Suprapubic skin (tissue), 4 donors: ENCODE measurements around the gene TNIP3. TPM values are rescaled to one million over a fixed set of nuclear protein-coding genes. Genes with fewer than 3 reads are reported as not detected.
"Not testable (repeated sequence)": the region's sequence is repeated elsewhere in the genome, so short reads cannot be mapped to it uniquely, and the experiment has no call there.

Experiments used
- DNase-seq, 2 donors: peaks; one replicate each; pipeline ENCODE4 v3.0.0-alpha.2; 2019; ENCODE audit warnings: low spot score in 2 of 2
- H3K27ac ChIP-seq: fragments of 200-600 bp; sonication (generic); one replicate; pipeline ENCODE4 v1.5.1; 2019
- H3K27me3 ChIP-seq: fragments of 200-600 bp; sonication (generic); one replicate; pipeline ENCODE4 v1.5.1; 2019
- H3K36me3 ChIP-seq: fragments of 200-600 bp; sonication (generic); one replicate; pipeline ENCODE4 v1.5.1; 2019
- H3K4me1 ChIP-seq: fragments of 200-600 bp; sonication (generic); one replicate; pipeline ENCODE4 v1.5.1; 2019
- H3K4me3 ChIP-seq: fragments of 200-600 bp; sonication (generic); one replicate; pipeline ENCODE4 v1.5.1; 2019; ENCODE audit warnings: mild to moderate bottlenecking
- H3K9me3 ChIP-seq: fragments of 200-600 bp; sonication (generic); one replicate; pipeline ENCODE4 v1.5.1; 2019
- EP300 ChIP-seq: sonication (generic); formaldehyde crosslinking; IDR thresholded peaks from one replicate; pipeline ENCODE4 v1.6.1; 2017; ENCODE audit warnings: antibody characterized with exemption
- POLR2A ChIP-seq, 2 donors: fragments of 450-650 bp; IDR thresholded peaks; one replicate each; pipeline ENCODE4 v1.6.1; 2017; ENCODE audit warnings: antibody characterized with exemption in 2 of 2, mild to moderate bottlenecking in 2 of 2, moderate library complexity in 2 of 2
- POLR2AphosphoS5 ChIP-seq, 3 donors: sonication (generic); formaldehyde crosslinking; IDR thresholded peaks; one replicate each; pipeline ENCODE4 v1.6.1; 2017; ENCODE audit warnings: antibody characterized with exemption in 3 of 3
- WGBS: methylation state at CpG from one replicate; pipeline ENCODE4 v1.1.5; 2018; 5-methylcytosine and 5-hydroxymethylcytosine counted together
- total RNA-seq, 4 donors: library from RNA; depleted of rRNA; stranded (reverse); fragments of >200 nt; gene quantifications; one replicate each; pipeline ENCODE4 v1.1.0, GENCODE V29; 2016
- TF ChIP-seq, protein P1 (sequence below), 2 donors: fragments of 200-600 bp in 1 of 2; fragments of 450-650 bp in 1 of 2; sonication (generic) in 1 of 2; IDR thresholded peaks; one replicate each; pipeline ENCODE4 v1.5.1; 2016 to 2019; ENCODE audit warnings: antibody characterized with exemption in 2 of 2, mild to moderate bottlenecking in 1 of 2, moderate library complexity in 1 of 2

The TNIP3 gene, protein sequence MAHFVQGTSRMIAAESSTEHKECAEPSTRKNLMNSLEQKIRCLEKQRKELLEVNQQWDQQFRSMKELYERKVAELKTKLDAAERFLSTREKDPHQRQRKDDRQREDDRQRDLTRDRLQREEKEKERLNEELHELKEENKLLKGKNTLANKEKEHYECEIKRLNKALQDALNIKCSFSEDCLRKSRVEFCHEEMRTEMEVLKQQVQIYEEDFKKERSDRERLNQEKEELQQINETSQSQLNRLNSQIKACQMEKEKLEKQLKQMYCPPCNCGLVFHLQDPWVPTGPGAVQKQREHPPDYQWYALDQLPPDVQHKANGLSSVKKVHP
- not detected for total RNA-seq

DNA sequence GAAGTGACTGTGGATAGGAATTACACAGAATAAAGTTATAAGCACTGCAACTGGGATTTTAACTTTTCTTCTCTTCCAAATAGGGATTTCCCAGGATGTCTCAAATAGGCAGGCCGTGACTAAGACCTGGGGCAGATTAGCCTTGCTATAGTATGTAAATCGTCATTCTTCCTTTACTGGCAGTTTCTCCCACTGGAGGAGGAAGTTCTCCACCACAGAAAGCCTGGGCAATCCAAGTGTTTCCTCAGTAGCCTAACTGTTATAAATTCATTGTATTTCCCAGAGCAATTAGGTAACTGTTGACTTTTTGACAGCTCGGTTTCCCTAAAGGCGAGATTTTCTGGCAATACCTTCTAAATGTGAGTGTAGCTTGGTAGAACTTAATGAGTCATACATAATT is at the start of gene TNIP3:
TNIP3 (minus strand) TSS at position 31 of the 400 bp plus-strand sequence. CDS start 196 bp downstream, outside the sequence.
- no peak for DNase-seq
- Histone ChIP-seq H3K4me1 (no peaks in the 10 kb centered on the region), H3K9me3 (no peaks in the 10 kb centered on the region), H3K27ac (no peak within 1 kb of the TSS), H3K36me3 (no peaks in the 10 kb centered on the region), H3K4me3 (no peak within 1 kb of the TSS), H3K27me3 (no peaks in the 10 kb centered on the region)
- WGBS = 49% methylated on average over 4 of the region's 4 CpGs
- TF ChIP-seq POLR2A (IDR thresholded peaks at IDR 0.05) = no peak
- no peak for TF ChIP-seq POLR2AphosphoS5 (IDR thresholded peaks at IDR 0.05)

DNA sequence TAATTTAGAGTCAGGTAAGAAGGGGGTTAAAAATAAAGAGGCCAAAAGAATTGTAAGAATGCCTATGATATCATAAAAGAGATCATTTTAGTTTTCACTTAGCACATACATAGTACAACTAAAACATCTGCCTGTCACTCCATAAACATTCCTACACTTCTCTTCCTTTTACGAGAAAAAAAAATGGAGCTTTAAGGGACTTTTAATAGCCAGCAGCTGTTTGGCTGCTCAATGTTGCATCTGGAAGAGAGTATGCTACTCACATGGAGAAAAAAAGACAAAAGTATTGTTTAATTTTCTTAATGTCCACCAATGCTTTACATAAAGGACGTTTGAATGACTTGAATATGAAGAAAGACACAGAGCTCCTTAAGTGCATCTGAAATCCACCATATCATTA is 48.7 kb upstream of the TNIP3 start:
- TF ChIP-seq, protein P1, sequence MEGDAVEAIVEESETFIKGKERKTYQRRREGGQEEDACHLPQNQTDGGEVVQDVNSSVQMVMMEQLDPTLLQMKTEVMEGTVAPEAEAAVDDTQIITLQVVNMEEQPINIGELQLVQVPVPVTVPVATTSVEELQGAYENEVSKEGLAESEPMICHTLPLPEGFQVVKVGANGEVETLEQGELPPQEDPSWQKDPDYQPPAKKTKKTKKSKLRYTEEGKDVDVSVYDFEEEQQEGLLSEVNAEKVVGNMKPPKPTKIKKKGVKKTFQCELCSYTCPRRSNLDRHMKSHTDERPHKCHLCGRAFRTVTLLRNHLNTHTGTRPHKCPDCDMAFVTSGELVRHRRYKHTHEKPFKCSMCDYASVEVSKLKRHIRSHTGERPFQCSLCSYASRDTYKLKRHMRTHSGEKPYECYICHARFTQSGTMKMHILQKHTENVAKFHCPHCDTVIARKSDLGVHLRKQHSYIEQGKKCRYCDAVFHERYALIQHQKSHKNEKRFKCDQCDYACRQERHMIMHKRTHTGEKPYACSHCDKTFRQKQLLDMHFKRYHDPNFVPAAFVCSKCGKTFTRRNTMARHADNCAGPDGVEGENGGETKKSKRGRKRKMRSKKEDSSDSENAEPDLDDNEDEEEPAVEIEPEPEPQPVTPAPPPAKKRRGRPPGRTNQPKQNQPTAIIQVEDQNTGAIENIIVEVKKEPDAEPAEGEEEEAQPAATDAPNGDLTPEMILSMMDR (IDR thresholded peaks at IDR 0.05) = no peak
- no peak for TF ChIP-seq POLR2A (IDR thresholded peaks at IDR 0.05)
- no peak for TF ChIP-seq POLR2AphosphoS5 (IDR thresholded peaks at IDR 0.05)
- WGBS = 37% methylated on average over 2 of the region's 2 CpGs

DNA sequence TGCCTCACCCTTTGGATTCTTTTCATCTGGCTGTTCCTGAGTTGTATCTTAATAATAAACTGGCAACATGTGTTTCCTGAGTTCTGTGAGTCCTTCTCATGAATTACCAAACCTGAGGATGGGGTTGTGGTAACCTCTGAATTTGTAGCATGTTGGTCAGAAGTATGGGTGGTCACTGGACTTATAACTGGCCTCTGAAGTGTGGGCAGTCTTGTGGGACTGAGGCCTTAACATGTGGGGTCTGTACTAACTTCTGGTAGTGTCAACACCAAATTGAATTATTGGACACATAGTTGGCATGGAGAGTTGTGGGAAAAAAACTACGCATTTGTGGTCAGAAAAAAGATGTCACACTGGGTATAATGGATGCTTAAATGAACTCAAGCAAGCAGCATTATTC is 45.0 kb upstream of the TNIP3 start:
- H3K4me1 ChIP-seq = no peaks in the 10 kb centered on the region
- no peaks in the 10 kb centered on the region for H3K27me3 ChIP-seq
- no peak overlapping the region for H3K27ac ChIP-seq
- no peak overlapping the region for H3K4me3 ChIP-seq
- 79% methylated on average over 1 of the region's 1 CpG for WGBS
- no peak for TF ChIP-seq EP300
- TF ChIP-seq POLR2AphosphoS5 (IDR thresholded peaks at IDR 0.05) = no peak
- no peak for TF ChIP-seq POLR2A (IDR thresholded peaks at IDR 0.05)
- TF ChIP-seq, protein P1 (IDR thresholded peaks at IDR 0.05) = no peak
- no peaks in the 10 kb centered on the region for H3K36me3 ChIP-seq
- DNase-seq = no peak
- no peaks in the 10 kb centered on the region for H3K9me3 ChIP-seq

More for the DNA sequence above, 48.7 kb upstream of the TNIP3 start:
- no peaks in the 10 kb centered on the region for H3K9me3 ChIP-seq
- H3K36me3 ChIP-seq = no peaks in the 10 kb centered on the region
- no peaks in the 10 kb centered on the region for H3K4me1 ChIP-seq
- no peak overlapping the region for H3K27ac ChIP-seq
- DNase-seq = no peak
- H3K4me3 ChIP-seq = no peak overlapping the region
- H3K27me3 ChIP-seq = no peaks in the 10 kb centered on the region

DNA sequence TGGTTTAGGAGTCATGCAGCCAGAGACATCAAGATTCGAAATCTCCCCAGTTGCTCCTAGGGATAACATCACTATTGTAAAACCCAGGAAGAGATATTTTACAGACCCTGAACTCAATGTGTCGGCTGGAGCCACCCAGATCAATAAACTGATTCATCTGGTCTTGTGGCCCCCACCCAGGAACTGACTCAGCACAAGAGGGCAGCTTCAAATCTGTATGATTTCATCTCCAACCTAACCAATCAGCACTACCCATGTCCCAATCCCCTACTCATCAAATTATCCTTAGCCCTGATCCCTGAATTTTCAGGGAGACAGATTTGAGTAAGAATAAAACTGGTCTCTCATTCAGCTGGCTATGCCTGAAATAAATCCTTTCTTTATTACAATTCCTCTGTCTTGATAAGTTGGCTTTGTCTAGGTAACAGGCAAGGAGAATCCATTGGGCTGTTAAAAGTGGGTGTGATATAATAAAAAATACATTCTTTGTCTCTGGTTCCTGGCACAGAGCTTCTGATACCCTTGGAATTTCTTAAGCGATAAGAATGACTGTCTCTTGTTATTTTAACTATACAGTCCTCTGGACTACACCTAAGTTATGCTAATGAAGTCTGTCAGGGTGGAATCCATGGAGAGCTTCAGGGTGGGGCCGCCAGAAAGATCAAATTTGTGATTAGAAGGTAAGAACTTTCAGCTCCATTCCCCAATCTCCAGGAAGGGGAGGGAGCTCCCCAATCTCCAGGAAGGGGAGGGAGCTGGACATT is 44.3 kb upstream of the TNIP3 start:
- Histone ChIP-seq H3K36me3 (no peaks in the 10 kb centered on the region), H3K4me3 (no peak overlapping the region), H3K9me3 (no peaks in the 10 kb centered on the region), H3K4me1 (no peaks in the 10 kb centered on the region), H3K27me3 (no peaks in the 10 kb centered on the region), H3K27ac (no peak overlapping the region)
- WGBS = 71% methylated on average over 4 of the region's 4 CpGs
- no peak for DNase-seq
- no peak for TF ChIP-seq EP300

DNA sequence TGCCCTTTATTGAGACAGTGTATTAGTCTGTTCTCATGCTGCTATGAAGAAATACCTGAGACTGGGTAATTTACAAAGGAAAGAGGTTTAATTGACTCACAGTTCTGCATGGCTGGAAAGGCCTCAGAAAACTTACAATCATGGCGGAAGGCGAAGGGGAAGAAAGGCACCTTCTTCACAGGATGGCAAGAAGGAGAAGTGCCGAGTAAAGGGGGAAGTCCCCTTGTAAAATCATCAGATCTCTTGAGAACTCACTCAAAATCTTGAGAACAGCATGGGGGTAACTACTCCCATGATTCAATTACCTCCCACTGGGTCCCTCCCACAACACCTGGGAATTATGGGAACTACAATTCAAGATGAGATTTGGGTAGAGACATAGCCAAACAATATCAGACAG is 41.7 kb upstream of the TNIP3 start:
- not testable (repeated sequence) for H3K27ac ChIP-seq, H3K4me3 ChIP-seq, H3K9me3 ChIP-seq, H3K36me3 ChIP-seq, H3K27me3 ChIP-seq, H3K4me1 ChIP-seq, DNase-seq
- WGBS = 89% methylated on average over 3 of the region's 3 CpGs

DNA sequence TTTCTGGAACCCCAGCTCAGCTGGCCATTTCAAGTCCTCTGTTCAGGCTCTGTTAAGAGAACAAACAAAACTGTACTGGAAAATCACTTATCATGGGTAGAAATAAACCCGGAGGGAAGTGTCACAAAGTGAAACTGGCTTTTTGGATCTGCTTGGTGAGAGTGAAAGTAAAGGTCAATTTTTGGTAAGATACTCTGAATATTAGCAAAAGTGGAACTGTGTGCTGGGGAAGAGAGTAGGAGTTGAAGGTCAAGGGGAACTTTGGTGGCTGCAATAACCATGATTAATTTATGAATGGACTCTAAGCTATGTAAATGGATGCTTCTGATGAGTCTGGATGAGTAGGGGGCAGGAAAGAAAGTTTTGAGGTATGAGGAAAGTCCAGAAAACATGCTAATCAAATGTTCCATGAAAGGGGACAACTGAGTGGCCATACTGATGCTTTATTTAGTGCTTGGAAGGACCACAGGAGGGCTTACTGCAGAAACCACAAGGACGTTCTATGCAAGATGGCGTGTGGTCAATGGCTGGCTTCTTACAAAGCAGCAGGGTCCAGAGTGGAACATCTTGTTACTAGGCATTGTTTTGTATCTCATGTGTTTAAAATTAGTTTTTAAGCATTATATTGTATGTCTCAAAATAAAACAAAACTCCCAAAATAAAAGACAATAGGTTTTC is 36.8 kb upstream of the TNIP3 start:
- no peaks in the 10 kb centered on the region for H3K9me3 ChIP-seq
- no peaks in the 10 kb centered on the region for H3K4me1 ChIP-seq
- H3K27ac ChIP-seq = no peak overlapping the region
- no peak overlapping the region for H3K4me3 ChIP-seq
- 78% methylated on average over 3 of the region's 3 CpGs for WGBS
- H3K36me3 ChIP-seq = no peaks in the 10 kb centered on the region
- DNase-seq = no peak
- H3K27me3 ChIP-seq = no peaks in the 10 kb centered on the region
- TF ChIP-seq EP300 (no peak), POLR2A (IDR thresholded peaks at IDR 0.05) (no peak), POLR2AphosphoS5 (IDR thresholded peaks at IDR 0.05) (no peak)
- TF ChIP-seq, protein P1 (IDR thresholded peaks at IDR 0.05) = no peak
